GM18517 (cell line): Measurements from ENCODE around the gene C20orf173.
"Not testable (repeated sequence)": the region's sequence is repeated elsewhere in the genome, so short reads cannot be mapped to it uniquely, and the experiment has no call there.

Source experiments
- ATAC-seq: cut with Tn5 transposase; IDR thresholded peaks from one replicate; pipeline ENCODE4 v1.9.1; 2021; ENCODE audit warnings: mild to moderate bottlenecking, moderate library complexity; ENCODE audit not compliant: unreplicated experiment

C20orf173 gene

GRCh38 chr20:35547329-35547728, 17.9 kb upstream of the C20orf173 start:
- ATAC-seq: no peak

- ATAC-seq: no peak
Observed at GRCh38 chr20:35546127-35546526, 16.7 kb upstream of the C20orf173 start.

- not testable (repeated sequence) for ATAC-seq
Observed at GRCh38 chr20:35544941-35545340, 15.5 kb upstream of the C20orf173 start.

- no peak for ATAC-seq
Observed at GRCh38 chr20:35544436-35544835, 15.0 kb upstream of the C20orf173 start.

GRCh38 chr20:35542990-35543389, 13.5 kb upstream of the C20orf173 start:
- ATAC-seq: no peak

GRCh38 chr20:35541783-35542662, 12.6 kb upstream of the C20orf173 start, which contains the start of gene ERGIC3:
Gene ERGIC3 (plus strand): TSS chr20:35542078. CDS start chr20:35542098, 20 bp downstream.
- ATAC-seq: peak; percentile 88

- no peak for ATAC-seq
Observed at GRCh38 chr20:35541118-35541782, 11.8 kb upstream of the C20orf173 start.

GRCh38 chr20:35539756-35540212, 10.3 kb upstream of the C20orf173 start:
- ATAC-seq: no peak

- ATAC-seq: no peak
Observed at GRCh38 chr20:35527122-35527769, 2.2 kb downstream of the C20orf173 start.

GRCh38 chr20:35525639-35526038, 3.8 kb downstream of the C20orf173 start:
- ATAC-seq: no peak

- ATAC-seq: no peak
Observed at GRCh38 chr20:35523298-35523888, 6.1 kb downstream of the C20orf173 start.

- no peak for ATAC-seq
Observed at GRCh38 chr20:35518955-35519354, 10.5 kb downstream of the C20orf173 start.

- ATAC-seq: not testable (repeated sequence)
Observed at GRCh38 chr20:35517767-35518166, 11.7 kb downstream of the C20orf173 start.

- ATAC-seq: no peak
Observed at GRCh38 chr20:35517125-35517524, 12.3 kb downstream of the C20orf173 start.

- ATAC-seq: no peak
Observed at GRCh38 chr20:35515949-35516645, 13.4 kb downstream of the C20orf173 start.

- no peak for ATAC-seq
Observed at GRCh38 chr20:35515341-35515740, 14.1 kb downstream of the C20orf173 start.

GRCh38 chr20:35514371-35514932, 15.0 kb downstream of the C20orf173 start:
- no peak for ATAC-seq

GRCh38 chr20:35511814-35512420, 17.5 kb downstream of the C20orf173 start:
- no peak for ATAC-seq

GRCh38 chr20:35510951-35511735, 18.3 kb downstream of the C20orf173 start:
- no peak for ATAC-seq
